Cortex of kidney (tissue), 1 donor: Measurements from ENCODE around the gene PRKCB.

ENCODE experiments used
- DNase-seq: peaks from one replicate; lab custom pipeline; 2025; lab: John Stamatoyannopoulos, UW

Gene PRKCB

DNA sequence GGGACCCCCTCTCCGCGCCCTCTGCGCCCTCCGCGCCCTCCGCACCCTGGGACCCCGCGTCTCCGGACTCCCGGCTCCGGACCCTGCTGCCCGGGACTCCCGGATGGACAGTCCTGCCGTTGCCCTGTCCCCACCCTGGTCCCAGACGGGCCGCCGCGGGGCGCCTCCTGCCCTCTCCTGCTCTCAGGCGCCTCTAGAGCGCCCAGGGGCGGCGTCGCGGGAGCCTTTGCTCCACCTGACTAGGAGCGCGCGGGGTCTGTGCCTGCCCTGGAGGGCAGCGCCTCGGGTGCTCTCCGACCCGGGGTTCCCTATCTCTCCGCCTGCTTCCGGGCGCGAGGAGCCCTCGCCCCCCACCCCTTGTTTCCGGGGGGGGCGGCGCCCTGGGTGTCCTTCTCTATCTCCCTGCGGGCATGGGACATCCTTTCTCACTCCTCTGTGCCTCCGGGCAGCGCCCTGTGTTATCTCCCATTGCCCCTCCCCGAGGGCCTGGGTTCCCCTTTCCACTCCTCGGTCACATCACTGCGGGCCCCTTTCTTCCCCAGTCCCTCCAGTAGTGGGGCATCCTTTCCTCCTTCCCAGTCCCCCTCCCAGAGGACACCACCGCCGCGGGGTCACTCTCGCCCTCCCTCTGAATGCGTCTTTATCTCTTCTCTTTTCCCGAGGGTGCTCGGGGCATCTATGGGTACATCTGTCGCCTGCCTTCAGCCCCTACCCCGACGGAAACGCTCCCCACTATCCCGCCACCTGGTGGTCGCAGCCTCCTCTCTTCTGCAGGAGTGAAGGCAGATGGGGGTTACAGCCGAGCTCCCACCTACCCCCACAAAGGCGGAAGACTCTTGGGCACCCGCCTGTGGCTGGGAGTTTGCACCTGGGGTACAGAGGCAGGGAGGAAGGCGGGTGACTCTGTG, 875 bp downstream of the PRKCB start:
- no peak for DNase-seq

DNA sequence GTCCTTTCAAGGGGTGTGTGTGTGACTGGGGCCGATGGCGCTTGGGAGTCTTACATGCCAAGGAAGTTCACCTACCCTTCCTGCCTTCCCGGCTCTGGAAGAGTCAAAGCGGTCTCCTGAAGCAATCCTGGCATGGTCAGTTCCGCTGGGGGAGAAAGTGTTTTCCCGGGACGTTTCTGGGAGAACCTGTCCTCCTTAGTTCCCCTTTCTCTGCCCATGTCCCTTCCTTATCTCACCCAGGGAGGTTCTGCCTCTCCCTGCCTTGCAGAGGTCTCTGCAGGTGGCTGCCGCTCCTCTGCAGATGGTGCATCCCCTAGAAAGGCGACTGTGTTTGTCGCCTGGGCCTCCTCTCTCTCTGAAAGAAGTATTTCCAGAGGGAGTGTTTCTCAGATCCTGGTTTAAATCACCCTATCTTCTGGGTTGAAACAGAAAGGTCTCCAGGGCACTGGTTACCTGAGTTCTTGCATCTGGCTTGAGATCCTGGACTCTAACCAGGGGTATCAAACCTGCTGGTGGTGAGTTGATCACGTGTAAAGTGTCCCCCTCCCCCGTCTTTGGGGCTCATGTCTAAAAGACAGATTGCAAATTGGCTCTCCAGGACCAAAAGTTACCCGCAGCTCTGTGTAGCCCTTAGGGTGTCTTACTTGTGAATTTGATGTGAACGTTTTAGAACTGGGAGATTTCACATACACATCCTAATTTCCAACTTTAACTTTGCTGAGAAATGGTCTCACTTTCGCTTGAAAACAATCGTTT, 1.9 kb downstream of the PRKCB start:
- no peak for DNase-seq

DNA sequence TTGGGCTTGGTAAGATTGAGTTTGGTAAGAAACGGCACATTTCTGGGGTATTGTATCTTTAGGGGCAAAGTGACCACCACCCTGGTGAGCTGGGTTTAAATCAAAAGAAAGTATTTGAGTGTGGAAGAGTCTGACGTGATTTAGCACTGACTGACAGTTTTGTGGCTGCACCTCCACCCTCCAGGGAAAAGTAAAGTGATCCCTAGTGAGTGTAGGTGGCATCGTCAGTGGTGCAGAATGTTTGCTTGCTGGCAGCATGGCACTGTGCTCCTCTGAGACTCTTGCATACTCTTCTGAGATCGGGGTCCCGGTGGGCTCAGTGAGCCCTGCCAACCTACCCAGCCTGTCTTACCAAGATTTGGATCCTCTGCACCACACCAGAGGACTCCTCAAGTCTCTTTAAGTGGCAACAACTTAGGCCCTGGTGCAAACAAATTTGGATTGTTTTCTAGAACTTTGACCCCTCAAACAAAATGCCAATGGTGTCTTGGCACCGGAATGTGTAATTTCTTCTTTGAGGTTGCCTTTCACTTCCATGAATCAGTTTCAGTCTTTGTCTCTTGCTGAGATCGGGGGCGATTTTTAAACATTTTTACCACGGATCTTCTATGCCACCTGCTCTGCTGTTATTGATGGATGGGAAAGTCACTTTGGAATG, 2.8 kb downstream of the PRKCB start:
- no peak for DNase-seq

DNA sequence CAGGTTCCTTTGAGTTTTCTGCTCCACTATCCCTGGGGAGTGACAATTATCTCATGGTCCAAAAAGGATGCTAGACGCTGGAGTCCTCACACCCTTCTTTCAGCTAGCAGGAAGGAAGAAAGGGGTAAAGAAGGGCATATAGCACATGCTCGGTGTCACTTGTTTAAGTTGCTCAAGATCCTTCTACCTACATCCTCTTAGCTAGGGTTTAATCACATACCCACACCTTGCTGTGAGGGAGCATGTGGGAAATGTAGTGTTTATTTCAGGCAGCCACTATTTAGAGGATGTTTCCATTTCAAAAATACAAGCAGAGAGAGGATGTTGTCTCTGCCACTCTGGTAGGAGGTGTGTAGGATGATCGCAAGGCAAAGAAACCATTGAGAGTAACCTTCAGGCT, 4.5 kb downstream of the PRKCB start:
- DNase-seq, result no peak

DNA sequence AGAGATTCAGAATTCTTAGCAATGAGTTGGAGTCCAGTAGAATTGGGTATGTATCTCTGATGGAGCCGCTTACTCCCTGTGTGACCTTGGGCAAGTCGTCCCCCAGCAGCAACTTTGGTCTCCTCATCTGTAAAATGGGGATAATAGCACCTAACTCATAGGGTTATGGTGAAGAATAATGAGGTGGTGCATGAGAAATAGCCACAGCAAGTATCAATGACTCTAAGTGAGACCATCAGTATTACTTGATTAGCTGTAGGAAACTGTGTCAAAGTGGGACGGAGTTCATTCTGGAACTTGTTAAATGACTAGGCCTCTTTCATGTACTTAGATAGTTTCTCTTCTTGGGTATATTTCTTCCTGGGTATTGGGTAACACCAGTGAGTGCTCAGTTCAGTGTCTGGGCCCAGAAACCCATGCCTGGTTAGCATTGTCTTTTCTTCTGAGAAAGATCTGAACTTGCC, 6.4 kb downstream of the PRKCB start:
- DNase-seq, result no peak

DNA sequence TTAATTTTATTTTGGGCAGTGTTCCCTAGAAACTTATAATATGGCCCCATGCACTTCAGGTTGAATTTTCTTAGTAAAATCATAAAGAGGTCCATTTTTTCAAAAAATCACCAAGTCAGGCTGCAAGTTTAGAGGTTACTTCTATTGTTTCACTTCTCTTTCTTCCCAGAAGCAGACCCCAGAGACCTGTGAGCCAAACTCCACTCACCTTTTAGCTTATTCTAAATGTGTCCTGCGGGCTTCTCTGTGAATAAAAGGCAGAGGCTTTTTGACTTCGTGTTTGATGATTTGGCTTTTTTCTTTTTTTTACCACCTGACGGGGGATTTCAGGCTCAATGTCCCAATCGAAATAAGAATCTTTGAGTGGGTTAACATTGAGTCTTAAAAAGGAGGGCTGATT, 7.4 kb downstream of the PRKCB start:
- no peak for DNase-seq

DNA sequence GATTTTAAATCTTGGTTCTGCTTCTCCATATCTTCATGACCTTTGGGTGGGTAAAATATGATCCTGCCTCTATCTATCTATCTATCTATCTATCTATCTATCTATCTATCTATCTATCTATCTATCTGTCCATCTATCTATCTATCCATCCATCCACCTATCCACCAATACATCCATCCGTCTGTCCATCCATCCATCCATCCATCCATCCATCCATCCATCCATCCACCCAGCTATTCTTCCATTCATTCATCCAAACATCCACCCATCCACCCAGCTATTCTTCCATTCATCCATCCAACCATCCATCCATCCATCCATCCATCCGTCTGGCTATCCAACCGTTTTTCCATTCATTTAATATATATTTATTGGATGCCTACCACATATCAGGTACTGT, 11.5 kb downstream of the PRKCB start:
- no peak for DNase-seq

DNA sequence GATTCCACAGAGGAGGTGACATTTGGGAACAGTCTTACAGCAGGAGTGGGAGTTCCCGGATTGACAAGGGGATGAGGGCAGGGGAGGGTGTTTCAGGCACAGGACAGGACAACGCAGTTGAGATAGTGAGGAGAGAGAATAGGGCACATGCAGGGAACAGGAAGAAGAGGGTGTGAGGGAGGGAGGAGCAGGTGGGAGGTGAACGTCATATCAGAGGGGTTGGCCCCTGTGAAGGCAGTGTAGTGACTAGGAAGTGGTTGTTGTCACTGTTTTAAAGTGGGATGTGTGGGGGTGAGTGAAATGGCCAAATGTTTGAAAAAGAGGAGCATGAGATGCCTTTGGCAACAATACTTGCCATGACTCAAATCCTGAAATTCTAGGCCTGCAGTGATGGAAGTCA, 12.2 kb downstream of the PRKCB start:
- DNase-seq, result no peak

DNA sequence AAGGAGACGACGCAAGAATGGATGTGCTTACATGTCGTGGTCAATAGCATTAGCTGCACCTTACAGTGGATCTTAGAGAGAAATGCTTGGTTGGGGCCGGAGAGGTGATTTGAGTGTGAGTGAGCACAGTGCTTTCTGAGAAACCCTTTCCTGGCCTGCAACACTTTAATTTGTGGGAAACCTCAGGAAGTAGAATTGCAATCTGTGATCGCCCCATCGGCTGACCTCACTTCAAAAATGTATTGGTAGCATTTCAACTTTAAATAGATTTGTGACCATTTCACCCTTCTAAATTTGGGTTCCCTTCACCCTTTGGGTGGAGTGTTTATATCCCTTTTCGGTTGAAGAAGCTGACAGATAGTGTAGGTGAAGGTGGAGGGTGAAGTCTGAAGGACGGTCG, 13.2 kb downstream of the PRKCB start:
- no peak for DNase-seq

DNA sequence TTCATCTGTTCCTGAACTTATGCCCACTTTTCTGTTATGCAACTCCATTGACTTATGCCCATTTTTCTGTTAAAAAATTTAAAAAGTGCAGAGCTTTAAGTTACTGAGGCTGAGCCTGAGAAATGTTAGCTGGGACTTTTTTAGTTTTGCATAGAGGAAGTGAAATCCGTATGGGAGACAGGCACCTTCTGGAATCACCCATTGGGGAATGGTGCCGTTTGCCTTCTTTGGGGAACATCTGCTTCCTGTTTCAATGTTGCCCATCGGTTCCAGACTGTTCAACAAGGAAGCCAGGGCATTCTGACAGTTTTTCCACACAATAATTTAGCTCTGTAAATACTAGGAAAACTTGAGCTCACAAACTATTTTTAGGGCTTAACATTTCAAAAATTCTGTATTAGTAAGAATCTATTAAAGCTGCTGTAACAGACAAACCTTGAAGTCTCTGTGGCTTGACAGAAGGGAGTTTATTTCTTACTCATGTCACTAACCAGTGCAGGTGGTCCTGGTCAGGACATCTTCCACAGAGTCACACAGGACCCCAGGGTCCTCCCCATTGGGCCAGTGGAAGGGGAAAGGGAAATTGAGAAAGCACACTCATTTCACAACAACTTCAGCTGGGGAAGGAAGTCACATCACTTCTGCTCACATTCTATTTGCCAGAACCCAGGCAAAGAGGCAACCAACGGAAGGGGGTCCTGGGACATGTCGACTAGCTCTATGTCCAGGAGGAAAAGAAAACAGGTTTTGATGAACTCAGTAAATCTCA, 17.2 kb downstream of the PRKCB start:
- DNase-seq, result no peak

DNA sequence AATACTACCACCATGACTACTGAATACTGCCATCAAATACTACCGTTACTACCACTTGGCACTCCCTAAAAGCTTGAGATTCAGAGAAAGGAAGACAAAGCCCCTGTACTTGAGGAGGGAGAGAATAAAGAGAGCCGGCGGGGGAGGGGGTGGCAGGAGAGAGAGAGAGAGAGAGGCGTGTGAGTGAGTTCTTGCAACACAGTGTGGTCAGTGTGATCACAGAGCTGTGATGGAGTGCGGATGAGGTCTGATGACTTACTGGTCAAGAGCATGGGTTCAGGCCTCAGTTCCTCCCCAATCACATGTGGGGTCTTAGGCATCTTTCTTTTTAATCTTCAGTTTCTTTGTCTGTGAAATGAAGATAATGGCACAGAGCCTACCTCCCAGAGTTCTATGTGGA, 19.2 kb downstream of the PRKCB start:
- DNase-seq, result no peak

DNA sequence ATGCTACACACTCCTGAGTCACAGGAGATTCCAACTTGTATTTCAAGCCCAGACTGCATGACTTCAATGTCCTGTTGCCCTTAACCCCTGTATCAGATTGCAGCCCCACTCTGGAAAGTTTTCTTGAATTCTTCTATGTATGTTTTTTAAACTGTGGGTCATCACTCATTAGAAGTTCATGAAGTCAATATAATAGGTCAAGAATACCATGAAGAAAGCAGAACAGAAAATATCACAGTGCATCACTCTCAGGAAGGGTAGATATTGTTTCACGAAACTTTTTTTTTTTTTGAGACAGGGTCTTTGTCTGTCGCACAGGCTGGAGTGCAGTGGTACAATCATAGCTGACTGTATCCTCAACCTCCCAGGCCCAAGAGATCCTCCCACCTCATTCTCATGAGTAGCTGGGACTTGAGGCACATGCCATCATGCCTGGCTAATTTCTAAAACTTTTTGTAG, 20.5 kb downstream of the PRKCB start:
- no peak for DNase-seq

DNA sequence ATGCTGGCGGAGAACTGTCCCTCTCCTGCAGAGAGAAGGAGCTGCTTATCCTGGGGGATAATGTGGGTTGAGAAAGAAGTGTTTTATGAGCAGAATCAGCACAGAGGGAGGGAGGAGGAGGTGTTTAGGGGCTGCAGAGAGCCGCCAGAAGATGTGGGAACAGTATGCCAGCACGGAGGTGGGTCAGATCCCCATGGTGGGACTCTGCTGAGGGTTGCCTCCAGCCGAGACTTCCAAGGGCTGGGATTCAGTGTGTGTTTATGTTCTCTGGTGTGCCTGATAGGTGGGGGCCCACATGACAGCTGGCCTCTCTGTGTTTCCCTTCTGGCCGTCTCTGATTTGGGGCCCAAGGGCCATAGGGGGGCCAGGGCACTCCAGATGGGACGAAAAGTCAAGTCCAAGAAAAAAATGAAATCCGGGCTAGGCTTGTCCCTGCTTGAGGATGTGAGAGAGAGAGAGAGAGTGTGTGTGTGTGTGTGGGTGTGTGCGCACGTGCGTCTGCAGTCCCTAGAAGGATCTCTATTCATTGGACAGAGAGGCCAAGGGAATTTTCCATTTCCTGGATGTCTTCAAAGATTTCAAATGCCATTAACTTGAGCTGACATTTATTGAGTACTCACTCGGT, 21.6 kb downstream of the PRKCB start:
- no peak for DNase-seq

DNA sequence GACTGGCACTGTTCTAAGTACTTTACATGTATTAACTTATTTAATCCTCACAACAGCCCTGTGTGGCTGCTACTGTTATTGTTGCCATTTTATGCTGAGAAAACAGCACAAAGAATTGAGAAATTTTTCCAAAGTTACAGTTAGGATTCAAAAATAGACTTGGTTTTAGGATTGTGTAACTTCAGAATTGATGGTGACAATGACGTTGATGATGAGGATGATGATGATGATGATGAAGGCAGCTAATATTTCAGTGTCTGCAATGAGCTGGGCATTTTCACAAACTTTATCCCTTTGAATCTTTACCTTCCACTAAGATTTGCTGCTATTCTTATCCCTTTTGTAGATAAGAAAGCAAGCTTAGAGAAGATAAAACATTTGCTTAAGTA, 22.1 kb downstream of the PRKCB start:
- DNase-seq, result no peak

DNA sequence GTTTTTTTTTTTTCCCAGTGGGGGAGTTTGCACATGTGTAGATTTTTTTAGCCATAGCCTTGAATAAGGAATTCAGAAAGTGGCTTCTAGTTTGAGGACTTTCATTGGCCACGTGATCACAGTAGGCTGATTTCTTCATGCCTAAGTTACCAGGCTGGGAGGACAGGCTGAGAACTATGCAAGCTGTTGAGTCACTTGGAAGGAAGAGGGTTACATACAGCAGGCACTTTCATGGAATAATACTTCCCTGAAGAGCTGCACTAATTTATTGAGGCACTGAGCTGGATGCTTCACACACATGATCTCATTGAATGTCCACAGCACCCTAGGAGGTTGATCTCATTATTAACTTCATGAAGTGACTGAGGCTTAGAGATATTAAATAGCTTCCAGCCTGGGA, 22.8 kb downstream of the PRKCB start:
- DNase-seq, result no peak

DNA sequence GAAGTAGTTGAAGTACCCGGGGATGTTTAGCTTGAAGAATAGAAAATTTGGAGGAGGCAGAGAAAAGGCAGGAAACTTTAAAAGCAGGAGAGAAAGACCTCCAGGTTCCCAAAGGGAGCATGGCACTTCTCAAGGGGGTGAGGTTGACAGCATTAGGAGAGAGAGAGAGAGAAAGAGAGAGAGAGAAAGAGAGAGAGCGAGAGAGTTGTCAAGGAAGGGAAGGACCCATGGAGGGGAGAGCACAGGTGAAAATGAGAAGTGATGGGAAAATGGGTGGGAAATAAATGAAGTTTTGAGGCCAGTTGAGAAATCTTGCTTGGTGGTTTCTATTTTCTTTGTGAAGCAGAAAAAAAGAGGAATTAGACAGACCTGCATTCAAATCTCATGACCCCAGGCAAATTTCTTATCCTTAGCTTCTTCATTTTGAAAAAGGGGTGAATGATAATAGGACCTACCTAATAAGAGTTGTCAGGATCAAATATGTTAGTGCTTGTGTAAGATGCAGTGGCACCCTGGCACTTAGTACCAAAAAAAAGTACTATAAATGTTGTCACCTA, 24.0 kb downstream of the PRKCB start:
- DNase-seq, result no peak

DNA sequence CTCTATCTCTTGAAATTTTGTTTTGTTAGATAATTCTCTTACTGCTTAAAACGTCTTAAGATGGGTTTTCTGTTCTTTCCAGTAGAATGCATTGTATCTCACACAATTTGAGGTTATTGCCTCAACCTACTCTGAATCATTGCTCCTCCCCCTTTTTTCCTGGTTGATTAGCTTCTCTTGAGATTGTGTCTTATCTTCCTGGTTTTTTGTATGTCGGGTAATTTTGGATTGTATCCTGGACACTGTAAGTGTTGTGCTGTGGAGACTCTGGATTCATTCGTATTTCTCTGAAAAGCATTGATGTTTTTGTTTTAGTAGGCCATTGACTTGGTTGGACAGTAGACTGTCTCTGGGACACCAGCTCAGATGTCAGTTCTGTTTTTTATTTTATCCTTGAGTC, 26.1 kb downstream of the PRKCB start:
- DNase-seq, result no peak

DNA sequence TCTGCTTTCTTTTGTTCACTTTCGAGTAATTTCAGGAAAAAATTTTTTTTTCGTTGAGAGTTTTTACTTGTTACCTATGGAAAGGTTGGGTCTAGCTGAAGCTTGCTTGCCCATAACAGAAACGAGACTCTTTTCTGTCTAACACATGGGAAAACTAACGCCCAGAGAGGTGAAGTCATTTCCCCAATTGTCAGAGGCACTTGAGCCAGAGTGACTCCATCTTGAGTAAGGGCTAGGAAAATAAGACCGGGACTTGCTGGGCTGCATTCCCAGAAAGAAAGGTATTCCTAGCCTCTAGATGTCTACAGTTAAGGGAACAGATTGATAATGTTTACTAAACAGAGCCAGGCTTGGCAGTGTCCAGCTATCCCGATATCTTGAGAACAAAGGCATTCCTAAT, 26.8 kb downstream of the PRKCB start:
- DNase-seq, result no peak

DNA sequence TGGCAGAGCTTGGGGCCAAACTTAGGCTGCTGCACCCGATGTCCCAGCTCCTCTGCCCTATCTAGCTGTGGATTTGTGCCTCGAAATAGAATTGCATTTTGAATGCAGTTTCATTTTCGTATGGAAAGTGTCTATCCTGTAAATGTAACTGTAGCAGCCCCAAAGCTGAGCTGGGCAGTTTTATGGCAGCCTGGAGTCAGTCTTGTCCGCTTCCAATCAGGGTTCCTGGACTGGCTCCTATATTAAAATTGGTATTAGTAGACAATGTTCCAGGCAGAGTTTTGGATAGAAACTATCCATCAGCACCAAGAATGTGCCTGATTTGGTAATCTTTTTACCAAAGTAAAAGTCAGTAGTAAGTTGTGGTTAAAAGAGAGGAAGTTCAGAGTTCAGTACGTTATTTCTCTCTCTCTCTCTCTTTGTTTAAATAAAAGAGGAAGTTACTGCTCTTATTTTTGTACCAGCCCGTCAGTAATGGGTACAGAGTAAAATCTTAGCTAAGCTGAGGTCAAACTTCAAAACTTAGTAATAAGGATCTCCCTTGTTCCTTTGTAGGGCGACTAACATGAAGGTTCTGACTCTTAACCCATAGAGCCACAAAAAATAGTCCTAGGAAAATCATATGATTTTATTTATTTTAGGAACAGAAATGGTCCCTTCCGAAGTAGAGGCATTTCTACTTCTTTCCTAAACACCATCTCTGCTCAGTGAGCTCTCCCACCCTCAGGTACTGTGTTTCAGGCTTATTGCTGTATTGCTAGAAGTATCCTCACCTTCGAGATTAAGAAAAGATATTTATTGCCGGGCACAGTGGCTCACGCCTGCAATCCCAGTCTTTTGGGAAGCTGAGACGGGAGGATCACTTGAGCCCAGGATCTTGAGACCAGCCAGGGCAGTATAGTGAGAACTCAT, 28.0 kb downstream of the PRKCB start:
- DNase-seq, result no peak

DNA sequence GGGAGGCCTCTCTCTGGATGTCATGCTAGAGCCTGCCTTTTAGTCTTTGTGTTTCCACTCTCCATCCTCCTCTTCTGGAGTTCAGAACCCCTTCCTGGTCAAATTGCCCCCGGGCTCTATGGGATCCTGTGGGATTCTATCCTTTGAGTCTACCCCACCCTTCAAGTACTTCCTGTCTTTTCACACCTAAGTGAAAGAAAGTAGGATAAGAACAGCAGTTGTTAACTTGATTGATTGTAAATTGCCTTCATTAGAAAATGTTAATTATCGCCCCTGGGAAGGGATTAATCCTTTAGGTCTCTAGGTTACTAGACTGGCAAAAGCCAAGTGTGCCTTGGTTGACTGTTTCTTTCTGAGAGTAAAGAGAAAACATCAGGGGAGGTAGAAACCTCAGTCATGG, 30.1 kb downstream of the PRKCB start:
- DNase-seq, result no peak
